Fibroblast of skin of right biceps (primary cell): ENCODE measurements around the gene PDZD7.
A peak's percentile ranks its signal among the peaks of the same experiment; 100 is the strongest.
"Not testable (repeated sequence)": the region's sequence is repeated elsewhere in the genome, so short reads cannot be mapped to it uniquely, and the experiment has no call there.

ENCODE experiments used
- DNase-seq: peaks from one replicate; pipeline ENCODE4 v3.0.0-alpha.2; 2013

The PDZD7 gene

GRCh38 chr10:100982916-100983830 lies 47.8 kb downstream of the PDZD7 start:
- DNase-seq = no peak

GRCh38 chr10:100981178-100981772 lies 49.7 kb downstream of the PDZD7 start:
- DNase-seq = no peak

GRCh38 chr10:100980711-100981110 lies 50.2 kb downstream of the PDZD7 start:
- no peak for DNase-seq

- no peak for DNase-seq
Measured at GRCh38 chr10:100980311-100980710, 50.6 kb downstream of the PDZD7 start.

GRCh38 chr10:100979791-100980272 lies 51.1 kb downstream of the PDZD7 start:
- no peak for DNase-seq

- DNase-seq = no peak
Measured at GRCh38 chr10:100978901-100979195, 52.1 kb downstream of the PDZD7 start.

GRCh38 chr10:100978121-100978900 lies 52.6 kb downstream of the PDZD7 start:
- DNase-seq = no peak

- DNase-seq = no peak
Measured at GRCh38 chr10:100977436-100977835, 53.5 kb downstream of the PDZD7 start.

- DNase-seq = no peak
Measured at GRCh38 chr10:100976906-100977305, 54.0 kb downstream of the PDZD7 start.

GRCh38 chr10:100975397-100975796 lies 55.5 kb downstream of the PDZD7 start:
- DNase-seq = not testable (repeated sequence)

- no peak for DNase-seq
Measured at GRCh38 chr10:100972904-100973535, 57.9 kb downstream of the PDZD7 start.

- DNase-seq = no peak
Measured at GRCh38 chr10:100972115-100972903, 58.6 kb downstream of the PDZD7 start.

GRCh38 chr10:100970914-100971811 lies 59.8 kb downstream of the PDZD7 start:
- no peak for DNase-seq

- DNase-seq = no peak
Measured at GRCh38 chr10:100970076-100970913, 60.6 kb downstream of the PDZD7 start.

- peak; percentile 16 for DNase-seq
Measured at GRCh38 chr10:100969187-100970075, 61.5 kb downstream of the PDZD7 start, which contains the start of gene SEMA4G. TSS of gene SEMA4G (plus strand) at chr10:100969504. CDS start at chr10:100972913, 3,409 bp downstream.

GRCh38 chr10:100968863-100969186 lies 62.1 kb downstream of the PDZD7 start:
- DNase-seq = no peak

- no peak for DNase-seq
Measured at GRCh38 chr10:100968062-100968736, 62.7 kb downstream of the PDZD7 start.

GRCh38 chr10:100967332-100967731 lies 63.6 kb downstream of the PDZD7 start:
- DNase-seq = no peak

GRCh38 chr10:100966887-100967286 lies 64.0 kb downstream of the PDZD7 start:
- no peak for DNase-seq
